ENCODE data around the gene MYO1E.

MYO1E gene

DNA sequence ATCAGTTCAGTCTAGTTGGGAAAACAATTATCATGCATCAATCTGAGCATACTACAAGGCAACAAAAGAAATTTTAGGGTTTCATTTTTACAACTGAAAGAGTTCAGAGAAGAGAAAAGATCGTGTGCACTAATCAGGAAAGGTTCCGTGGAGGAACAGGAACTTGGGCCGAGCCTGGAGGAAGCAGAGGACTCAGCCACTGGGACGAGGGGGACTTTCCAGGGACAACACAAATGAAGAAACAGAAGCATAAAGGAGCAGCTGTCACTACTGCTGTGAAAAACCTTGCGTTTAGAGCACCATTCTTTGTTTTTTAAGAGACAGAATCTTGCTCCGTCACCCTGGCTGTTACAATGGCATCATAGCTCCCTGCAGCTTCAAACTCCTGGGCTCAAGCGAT, 60.5 kb downstream of the MYO1E start:
- DNase-seq, result no peak

GRCh38 chr15:59311195-59311594, 61.5 kb downstream of the MYO1E start:
- DNase-seq, result no peak

- DNase-seq, result no peak
These were observed 63.3 kb downstream of the MYO1E start for GRCh38 chr15:59309405-59309804.

DNA sequence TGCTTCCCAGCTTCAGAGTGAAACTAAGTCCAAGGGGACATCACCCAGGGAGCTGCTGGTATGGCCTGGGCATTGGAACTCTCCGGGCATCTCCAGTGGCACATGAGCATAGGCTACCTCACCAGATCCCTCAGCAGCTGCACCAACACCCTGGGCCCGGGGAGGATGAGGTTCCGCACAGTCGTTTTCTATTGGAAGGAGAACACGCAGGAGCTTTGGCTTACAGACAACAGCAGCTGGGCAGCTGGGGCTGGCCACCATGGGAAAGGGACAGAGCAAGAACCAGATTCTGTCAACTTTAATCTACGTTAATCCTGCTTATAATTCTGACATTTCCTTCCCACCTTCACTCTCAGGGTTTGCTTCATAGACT, 65.5 kb downstream of the MYO1E start:
- DNase-seq, result no peak

DNA sequence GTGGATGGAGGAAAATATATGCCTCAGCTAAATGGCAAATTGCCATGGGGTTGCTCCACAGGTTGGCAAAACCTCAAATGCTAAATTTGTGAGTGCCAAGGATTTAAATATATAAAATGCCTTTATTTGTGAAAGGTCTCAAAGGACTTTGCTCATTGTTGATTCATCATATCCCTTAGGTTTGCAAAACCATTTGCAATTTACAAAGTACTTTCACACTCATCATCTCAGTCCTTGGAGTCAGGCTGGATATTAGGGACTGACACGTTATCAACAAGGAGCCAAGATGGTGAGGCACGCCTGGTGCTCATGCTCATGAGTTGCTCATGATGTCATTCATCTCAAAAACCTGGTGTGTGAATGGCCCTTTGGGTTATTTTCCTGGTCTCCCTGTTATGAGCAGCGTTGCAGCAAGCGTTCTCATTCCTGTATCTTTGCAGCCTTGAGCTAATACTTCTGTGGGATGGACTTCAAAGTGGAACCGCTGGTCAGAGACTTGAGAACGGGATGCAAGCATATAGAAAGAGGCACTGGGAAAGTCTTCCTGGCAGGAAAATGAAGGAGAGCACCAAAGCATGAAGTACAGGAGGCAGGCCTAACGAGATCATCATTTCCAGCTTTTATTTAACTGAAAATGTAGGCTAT, 66.0 kb downstream of the MYO1E start:
- DNase-seq, result no peak

DNA sequence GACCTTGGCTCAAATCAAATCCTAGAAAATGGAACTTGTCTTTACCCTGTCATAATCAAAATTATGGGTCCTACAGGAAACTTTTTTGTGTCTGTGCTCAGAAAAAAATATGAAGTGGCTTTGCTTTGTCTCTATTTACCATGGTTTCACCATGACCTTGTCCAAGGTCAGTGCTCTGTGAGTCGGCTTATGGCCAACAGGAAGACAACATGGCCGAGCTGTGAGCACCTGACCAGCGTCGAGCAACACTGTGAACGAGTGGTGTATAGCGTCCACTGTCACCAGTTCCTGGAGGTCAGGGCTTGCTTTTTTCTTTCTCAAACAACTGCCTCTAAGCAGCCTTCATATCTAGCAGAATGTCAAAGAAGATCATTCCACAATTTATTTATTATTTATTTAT, 67.9 kb downstream of the MYO1E start:
- DNase-seq, result no peak

DNA sequence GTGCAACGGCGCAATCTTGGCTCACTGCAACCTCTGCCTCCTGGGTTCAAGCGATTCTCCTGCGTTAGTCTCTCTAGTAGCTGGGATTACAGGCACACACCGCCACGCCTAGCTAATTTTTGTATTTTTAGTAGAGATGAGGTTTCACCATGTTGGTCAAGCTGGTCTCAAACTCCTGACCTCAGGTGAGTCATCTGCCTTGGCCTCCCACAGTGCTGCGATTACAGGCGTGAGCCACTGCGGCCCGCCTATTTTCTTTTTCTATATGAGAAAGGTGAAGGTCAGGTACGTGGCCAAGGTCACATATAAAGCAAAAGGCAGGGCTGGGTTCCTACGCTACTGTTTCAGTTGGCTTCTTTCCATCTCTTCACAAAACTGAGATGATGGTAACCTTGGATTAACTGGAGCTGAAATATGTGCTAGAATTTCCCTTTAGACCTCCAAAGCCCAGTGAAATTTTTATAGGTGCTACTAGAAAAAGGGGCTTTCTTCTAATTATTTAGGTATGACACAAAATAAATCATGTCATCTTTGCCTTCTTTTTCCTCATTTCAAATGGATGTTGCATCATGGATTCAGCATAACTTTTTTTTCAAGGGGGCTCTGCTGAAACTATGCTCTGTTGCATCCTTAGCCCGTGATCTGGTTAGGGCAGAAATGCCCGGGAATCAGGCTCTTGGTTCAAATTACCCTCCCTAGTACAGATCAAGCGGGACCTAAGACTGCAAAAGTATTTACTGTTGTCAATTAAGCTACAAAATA, 68.5 kb downstream of the MYO1E start:
- no peak for DNase-seq

DNA sequence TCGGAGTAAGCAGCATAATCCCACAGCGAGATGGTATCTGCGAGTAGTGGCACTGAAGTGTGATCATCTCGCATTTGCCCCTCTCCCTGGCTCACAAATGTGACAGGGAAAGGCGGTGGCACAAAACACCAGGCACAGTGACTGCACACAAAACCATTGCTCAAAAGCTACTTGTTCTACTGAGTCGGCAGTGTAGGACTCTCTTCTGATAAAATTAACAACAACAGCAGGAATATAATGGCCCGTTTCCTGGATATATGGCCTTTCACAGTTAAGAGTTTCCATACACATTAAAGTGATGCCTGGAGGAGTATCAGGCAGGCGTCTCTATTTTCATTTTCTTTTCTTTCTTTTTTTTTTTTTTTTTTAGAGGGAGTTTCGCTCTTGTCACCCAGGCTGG, 69.0 kb downstream of the MYO1E start:
- DNase-seq, result no peak

DNA sequence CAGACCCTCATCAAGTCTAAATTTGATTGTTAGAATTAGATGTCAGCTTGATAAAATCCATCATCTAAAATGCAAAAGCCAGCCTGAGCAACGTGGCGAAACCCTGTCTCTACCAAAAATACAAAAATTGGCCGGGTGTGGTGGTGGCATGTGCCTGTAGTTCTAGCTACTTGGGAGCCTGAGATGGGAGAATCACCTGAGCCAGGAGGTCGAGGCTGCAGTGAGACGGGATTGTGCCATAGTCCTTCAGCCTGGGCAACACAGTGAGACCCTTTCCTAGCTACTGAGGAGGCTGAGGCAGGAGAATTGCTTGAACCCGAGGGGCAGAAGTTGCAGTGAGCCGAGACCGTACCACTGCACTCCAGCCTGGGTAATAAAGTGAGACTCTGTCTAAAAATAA, 69.5 kb downstream of the MYO1E start:
- no peak for DNase-seq

GRCh38 chr15:59301527-59301926, 71.1 kb downstream of the MYO1E start:
- no peak for DNase-seq

- no peak for DNase-seq
These were observed 72.0 kb downstream of the MYO1E start for GRCh38 chr15:59300618-59301139.

DNA sequence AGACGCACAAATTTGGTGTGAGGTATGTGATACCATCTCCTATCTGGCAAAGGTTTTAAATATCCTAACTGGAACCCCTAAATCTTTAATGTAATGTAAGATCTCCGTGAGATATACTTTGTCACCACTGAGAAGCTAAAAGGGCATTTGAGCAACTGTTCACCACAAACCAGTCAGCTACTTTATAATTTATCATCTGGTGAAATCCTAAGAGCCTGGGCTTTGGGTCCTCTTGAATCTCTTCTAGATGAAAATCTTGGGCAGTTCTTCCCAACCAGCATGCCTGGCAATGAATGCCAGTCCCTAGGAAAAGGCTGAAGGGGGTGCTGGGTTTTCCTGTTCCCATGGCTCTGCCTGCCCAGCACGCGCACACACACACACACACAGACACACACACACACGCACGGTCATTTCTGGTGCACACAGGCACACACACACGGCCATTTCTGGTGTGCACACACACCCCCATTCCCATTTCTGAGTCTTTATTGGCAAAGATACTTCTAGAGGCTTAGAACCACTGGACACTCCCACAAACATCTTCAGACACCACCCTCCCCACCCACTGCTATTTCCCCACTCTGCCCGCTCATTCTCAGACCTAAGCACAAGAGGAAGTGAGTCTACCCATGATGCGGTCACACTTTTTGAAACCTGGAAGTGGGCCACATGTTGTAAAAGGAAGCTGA, 72.6 kb downstream of the MYO1E start:
- no peak for DNase-seq

DNA sequence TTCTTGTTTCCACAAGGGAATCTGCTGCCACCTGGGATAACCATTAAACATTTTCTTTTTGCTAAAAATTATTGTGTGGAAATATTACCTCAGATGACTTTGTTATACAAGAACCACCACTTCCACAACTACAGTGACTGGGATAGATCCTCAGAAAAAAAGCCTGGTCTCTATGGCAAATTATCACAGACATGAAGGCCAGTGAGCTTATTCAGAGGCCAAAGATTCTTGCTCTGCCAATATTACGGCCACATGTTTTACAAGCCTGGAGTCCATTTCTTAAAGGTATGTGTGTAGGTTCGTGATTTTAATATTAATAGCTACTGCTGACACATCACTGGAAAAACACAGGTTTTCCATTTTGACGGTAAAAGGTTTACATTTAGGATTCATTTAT, 73.8 kb downstream of the MYO1E start:
- no peak for DNase-seq

- DNase-seq, result no peak
These were observed 74.3 kb downstream of the MYO1E start for GRCh38 chr15:59298225-59298853.

- no peak for DNase-seq
These were observed 76.5 kb downstream of the MYO1E start for GRCh38 chr15:59296181-59296617.

- DNase-seq, result no peak
These were observed 77.2 kb downstream of the MYO1E start for GRCh38 chr15:59295261-59296001.

DNA sequence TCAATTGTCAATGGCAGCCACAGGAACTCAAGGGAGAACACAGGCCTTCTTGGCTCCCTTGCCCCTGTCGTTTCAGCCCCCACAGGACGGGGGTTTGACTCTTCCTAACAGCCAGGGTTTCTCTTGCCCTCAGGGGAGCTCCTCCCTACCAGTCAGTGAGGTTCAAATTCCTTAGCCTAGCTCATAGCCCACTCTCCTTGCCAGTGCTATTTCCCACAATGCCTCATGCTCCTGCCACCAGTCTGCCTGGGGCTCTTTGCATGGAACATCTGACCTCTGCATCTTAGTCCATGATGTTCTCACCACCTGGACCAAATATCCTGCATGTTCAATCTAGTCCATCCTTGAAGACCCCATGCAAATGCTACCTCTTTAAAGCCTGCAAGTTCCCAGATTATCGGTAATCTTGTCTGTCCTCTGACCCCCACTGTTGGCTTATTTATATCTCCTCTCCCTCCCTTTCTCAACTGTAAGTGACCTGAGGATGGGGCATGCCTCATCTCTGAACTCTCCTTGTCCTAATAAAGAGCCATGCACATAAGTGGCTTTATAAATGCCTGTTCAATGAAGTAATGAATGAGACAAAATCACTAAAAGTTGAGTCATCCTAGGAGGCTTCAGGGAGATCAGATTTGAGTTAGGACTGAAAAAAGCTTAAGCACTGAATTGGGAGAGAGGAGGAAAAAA, 78.0 kb downstream of the MYO1E start:
- DNase-seq, result no peak

DNA sequence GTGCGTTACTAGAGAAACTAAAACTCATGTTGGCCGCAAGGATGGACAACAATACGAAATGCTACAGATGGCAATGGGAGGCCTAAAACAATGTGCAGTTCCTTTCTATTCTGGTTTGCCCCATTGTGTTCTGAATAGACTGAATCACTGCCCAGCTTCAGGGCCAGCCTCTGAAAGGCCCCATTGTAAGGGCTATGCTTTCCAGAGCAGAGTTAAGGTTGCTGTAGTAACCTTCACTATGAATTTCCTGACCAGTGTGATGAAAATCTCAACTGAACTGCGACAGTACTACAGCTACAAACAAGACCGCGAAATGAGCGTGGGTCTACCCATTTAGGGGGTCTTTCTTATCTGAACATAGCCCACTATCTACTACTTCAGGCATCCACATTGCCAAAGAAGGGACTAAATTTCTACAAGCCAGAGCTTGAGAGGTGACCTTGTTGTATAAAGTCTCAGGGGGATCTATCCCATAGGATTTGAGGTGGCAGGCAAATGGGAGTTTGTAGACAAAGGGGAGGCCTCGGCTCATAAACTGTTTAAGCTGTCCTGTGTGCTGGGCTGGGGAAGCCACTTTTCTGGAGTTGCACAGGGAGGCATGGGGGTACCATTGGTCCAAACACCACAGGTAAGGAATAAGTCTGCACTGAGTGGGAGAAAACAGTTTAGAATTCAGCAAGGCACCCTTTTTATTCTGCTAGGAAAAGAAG, 80.1 kb downstream of the MYO1E start:
- no peak for DNase-seq

- no peak for DNase-seq
These were observed 81.5 kb downstream of the MYO1E start for GRCh38 chr15:59291213-59291549.

DNA sequence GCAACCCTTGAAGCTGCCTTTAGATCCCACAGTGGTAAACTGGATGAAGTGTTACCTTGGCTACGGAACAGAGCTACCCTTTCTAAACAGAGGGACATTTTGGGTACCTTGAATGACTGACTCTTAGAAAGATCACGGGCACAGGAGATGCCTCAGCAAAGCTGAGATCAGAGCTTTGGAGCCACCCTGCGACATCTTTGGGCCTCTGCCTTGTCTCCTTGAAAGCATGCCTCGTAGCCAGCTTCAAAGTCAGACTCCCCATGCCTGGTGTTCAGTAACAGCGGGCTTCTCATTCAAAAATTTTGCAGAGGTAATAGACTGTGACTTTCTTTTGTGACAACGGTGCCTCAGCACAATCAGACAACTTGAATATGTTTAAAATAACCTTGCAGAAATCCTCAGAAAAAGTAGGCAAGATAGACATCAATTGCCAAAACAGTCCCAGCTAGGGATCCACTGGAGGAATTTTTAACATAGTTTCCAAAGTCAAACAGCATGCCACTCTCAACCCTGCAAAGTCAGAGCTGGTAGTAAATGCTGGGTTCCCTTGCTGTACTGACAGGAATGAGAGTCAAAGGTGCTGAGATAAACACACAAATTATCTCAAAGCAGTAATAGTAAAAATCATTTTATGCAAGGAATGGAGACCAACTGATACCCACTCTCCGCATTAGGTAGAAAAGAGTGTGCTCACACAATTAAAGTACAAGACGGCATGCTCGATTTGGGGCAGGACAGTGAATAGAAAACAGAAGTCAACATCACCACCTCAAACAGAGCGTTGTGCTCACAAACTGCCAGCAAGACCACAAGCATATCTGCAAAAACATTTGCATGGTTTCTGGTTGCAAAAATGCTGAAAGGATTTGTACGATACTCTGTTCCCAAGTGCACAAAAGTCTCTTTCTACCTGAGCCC, 82.1 kb downstream of the MYO1E start:
- no peak for DNase-seq

Data from NCI-H1694 (cell line).